NCI-H748 treated with DMSO at 0.1 percent for 48 hours (cell line): ENCODE data around the gene BRD1.
"Not testable (repeated sequence)": the region's sequence is repeated elsewhere in the genome, so short reads cannot be mapped to it uniquely, and the experiment has no call there.

Experiments
- DNase-seq: peaks from one replicate; lab custom pipeline; 2025; lab: John Stamatoyannopoulos, UW

Gene BRD1

GRCh38 chr22:49783036-49783746 lies 44.5 kb downstream of the BRD1 start:
- DNase-seq: no peak

- not testable (repeated sequence) for DNase-seq
Observed at GRCh38 chr22:49781886-49782285, 45.8 kb downstream of the BRD1 start.

- no peak for DNase-seq
Observed at GRCh38 chr22:49781289-49781782, 46.3 kb downstream of the BRD1 start.

GRCh38 chr22:49780698-49781288 lies 46.9 kb downstream of the BRD1 start:
- DNase-seq: no peak

- DNase-seq: no peak
Observed at GRCh38 chr22:49779853-49780697, 47.6 kb downstream of the BRD1 start.

- DNase-seq: no peak
Observed at GRCh38 chr22:49779211-49779610, 48.5 kb downstream of the BRD1 start.

GRCh38 chr22:49777569-49778249 lies 50.0 kb downstream of the BRD1 start:
- no peak for DNase-seq

GRCh38 chr22:49776891-49777290 lies 50.8 kb downstream of the BRD1 start:
- DNase-seq: no peak

- DNase-seq: no peak
Observed at GRCh38 chr22:49775867-49776511, 51.7 kb downstream of the BRD1 start.

- no peak for DNase-seq
Observed at GRCh38 chr22:49775191-49775866, 52.3 kb downstream of the BRD1 start.

- no peak for DNase-seq
Observed at GRCh38 chr22:49774499-49775151, 53.0 kb downstream of the BRD1 start.

- no peak for DNase-seq
Observed at GRCh38 chr22:49774046-49774445, 53.6 kb downstream of the BRD1 start.

GRCh38 chr22:49773531-49773930 lies 54.1 kb downstream of the BRD1 start:
- DNase-seq: no peak

GRCh38 chr22:49772692-49773091 lies 55.0 kb downstream of the BRD1 start:
- DNase-seq: no peak

- no peak for DNase-seq
Observed at GRCh38 chr22:49771266-49772065, 56.2 kb downstream of the BRD1 start.

- DNase-seq: no peak
Observed at GRCh38 chr22:49770547-49771265, 57.0 kb downstream of the BRD1 start.

- DNase-seq: no peak
Observed at GRCh38 chr22:49769691-49770546, 57.8 kb downstream of the BRD1 start.
